Ramos (cell line): ENCODE measurements around the gene SLC22A23.

Experiments used
- in situ Hi-C: fragments of 300-500 bp; cut with MboI; formaldehyde crosslinking; loops from one replicate; pipeline ENCODE4 v1.14.3; 2022; ENCODE audit warnings: low sequenced_read_pairs; ENCODE audit not compliant: unreplicated experiment

The SLC22A23 gene

GRCh38 chr6:3456898-3457709 is at the start of gene SLC22A23:
Gene SLC22A23, minus strand, starts transcription at chr6:3457050. Its CDS starts 491 bp downstream, at chr6:3456559.
- in situ Hi-C loops: no loop called here

- in situ Hi-C loops: no loop called here
Measured at GRCh38 chr6:3506200-3506599, 49.4 kb upstream of the SLC22A23 start.

- in situ Hi-C loops: no loop called here
Measured at GRCh38 chr6:3504938-3505805, 48.3 kb upstream of the SLC22A23 start.

GRCh38 chr6:3504354-3504753 is 47.5 kb upstream of the SLC22A23 start:
- in situ Hi-C loops: no loop called here

DNA sequence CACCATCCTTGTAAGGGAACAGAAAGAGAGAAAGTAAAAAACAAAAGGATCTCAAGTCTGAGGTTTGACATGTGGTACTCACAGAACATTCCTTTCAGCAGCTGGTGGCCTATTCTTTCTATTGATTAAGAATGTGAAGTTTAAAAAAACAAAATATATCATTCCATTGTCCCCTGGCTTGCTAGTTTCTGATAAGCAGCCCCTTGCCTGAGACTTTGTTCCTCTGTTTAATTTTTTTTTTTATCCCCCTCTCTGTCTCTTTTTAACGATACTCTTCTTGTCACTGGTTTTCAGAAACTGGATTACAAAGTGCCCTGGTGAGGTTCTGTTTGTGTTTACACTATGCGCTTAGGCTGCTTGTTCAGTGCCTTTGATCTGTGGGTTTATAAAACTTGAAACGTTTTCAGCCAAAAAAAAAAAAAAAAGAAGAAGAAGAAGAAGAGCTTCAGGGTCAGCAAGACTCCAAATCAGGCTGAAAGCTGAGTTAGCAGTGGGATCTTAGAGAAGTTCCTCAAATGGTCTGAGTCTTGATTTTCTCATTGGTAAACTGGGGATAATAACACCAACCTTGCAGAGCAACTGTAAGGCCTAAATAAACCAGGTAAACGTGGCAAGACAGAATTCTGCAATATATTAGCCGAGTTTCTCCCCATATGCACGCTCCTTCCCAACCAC is 45.1 kb upstream of the SLC22A23 start:
- in situ Hi-C loops: no loop called here

DNA sequence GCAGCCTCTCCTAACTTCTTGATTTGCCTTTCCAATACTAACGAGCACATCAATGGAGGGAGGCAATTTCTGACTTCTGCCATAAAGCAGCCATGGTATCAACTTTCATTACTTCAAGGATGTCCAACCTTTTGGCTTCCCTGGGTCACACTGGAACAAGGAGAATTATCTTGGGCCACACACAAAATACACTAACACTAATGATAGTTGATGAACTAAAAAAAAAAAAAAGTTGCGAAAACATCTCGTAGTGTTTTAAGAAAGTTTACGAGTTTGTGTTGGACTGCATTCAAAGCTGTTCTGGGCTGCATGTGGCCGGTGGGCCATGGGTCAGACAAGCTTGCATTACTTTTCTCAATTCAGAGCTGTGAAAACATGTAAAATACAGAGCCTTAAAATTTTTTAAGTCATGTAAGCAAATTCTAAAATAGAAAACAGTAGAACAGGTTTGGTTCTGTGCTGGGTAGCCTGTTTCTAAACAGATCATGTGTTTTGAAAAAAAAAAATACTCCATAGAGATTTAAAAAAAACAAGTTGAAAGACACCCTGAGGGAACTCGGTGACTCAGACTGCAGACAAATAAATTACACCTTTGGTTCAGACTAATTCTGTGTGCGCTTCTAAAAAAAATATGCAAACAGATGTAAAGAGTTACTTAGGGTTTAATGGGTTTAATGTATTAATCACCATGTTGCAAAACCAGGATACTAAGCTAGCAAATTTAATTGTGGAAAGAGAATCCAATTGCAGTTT is 43.6 kb upstream of the SLC22A23 start:
- in situ Hi-C loops: no loop called here

DNA sequence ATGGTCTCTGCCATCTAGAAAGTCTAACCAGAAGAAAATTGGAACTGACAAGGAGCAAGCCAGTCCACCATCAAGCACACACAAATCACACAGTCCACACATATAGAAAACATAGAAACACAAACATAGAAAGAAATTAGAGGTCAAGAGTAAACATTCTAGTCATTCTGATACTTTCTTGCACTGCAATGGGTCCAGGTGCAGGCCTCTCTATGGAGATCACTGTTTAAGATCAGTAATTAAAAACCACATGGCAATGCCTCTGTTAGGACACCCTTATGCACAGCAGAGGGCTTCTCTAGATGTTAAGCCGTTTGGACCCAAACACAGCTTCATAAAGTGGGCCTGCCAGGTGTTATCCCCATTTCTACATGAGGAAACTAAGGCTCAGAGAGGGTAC is 42.8 kb upstream of the SLC22A23 start:
- in situ Hi-C loops: no loop called here

DNA sequence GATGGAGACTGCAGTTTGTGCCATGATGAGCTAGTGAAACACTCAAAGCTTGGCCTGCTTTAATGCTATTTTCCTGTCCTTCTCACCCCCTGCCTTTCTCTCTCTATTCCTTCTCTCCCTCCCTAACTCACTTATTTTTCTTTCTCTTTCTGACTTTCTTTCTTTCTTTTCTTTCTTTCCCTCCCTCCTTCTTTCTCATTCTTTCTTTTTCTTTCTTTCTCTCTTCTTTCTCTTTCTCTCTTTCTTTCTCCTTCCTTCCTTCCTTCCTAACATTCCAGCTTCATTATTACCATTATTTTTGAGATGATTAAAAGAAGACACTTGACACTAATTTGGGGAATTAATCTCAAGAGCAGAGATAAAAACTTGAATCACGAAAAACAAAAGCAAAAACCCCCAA is 39.5 kb upstream of the SLC22A23 start:
- in situ Hi-C loops: no loop called here

DNA sequence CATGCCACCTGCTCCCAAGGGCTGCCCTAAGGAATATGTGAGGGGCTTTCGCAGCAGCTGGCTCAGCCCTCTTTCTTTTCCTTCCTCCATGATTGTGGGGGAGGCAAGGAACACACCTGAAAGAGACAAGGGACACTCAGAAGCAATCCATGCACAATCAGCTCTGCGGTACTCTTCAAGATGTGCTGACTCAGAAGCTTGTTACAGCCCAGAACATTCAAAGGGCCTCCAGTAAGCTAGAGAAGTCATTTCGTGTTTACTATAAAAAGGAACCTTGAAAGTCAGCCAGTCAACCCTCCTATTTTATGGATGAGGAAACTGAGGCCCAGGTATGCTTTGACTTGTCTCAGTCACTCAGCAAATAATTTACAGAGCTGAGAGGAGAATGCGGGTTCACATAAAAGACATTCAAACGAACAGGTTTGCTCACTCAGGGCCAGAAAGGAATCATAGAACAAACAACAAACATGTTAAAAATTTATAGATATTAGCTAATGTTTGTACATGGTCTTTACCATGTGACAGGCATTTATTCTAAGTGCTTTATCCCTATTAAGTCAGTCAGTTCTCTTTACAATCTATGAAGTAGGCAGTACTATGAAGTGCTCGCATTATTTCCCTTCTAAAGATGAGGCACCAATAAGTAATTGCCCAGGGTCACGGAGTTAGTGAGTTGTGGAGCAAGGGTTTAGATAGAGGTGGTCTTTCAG is 37.7 kb upstream of the SLC22A23 start:
- in situ Hi-C loops: no loop called here

GRCh38 chr6:3490625-3490980 is 33.8 kb upstream of the SLC22A23 start:
- in situ Hi-C loops: no loop called here

GRCh38 chr6:3489961-3490624 is 33.2 kb upstream of the SLC22A23 start:
- in situ Hi-C loops: no loop called here

DNA sequence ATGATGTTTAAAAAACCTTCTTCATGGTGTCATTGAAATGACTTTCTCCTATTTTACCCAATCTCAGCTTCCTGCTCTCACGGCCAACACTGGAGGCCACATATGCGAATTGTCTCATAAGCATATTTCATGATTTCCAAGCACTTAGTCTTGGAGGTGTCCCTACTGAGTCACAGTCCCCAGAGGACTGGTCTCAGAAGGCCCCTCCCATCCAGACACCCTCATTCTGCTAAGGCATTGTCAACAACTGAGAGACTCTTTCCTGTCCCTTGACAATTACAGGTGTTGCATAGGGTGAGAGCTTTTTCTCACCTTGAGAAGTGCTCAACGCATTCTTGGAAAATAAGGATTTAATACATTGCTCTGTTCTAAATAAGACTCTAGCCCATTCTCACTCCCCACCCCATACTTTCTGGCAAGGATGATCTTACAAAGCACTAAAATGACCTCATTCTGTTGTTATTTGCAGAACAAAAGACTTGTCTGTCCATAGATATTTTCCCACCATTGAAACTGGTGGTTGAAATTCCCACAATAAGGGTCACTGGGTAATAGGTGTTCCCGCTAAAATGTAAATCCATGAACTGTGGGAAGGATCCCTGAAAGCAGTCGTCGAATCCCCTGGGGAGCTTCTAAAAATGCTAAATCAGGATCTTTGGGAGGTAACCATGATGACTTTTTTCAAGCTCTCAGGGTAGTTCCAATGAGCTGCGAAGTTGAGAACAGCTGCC is 32.3 kb upstream of the SLC22A23 start:
- in situ Hi-C loops: no loop called here

GRCh38 chr6:3484946-3485345 is 28.1 kb upstream of the SLC22A23 start:
- in situ Hi-C loops: no loop called here

GRCh38 chr6:3484192-3484591 is 27.3 kb upstream of the SLC22A23 start:
- in situ Hi-C loops: no loop called here

GRCh38 chr6:3483675-3484074 is 26.8 kb upstream of the SLC22A23 start:
- in situ Hi-C loops: no loop called here

- in situ Hi-C loops: no loop called here
Measured at GRCh38 chr6:3482869-3483268, 26.0 kb upstream of the SLC22A23 start.

DNA sequence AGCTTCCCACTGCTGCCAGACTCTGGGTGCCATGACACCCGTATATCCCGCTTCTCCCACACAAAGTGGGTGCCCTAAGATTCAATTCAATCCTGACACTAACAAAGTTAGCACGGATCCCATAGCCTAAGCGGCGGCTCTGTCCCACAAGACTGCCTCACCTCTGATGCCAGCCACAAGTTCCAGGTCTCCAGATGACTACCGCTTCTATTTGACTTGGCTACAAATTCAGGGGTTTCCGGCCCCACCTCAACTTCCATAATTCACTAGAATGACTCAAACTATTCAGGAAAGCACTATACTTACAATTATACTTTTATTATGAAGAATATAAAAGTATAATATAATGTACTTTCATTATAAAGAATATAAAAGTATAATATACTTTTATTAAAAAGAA is 24.8 kb upstream of the SLC22A23 start:
- in situ Hi-C loops: no loop called here

DNA sequence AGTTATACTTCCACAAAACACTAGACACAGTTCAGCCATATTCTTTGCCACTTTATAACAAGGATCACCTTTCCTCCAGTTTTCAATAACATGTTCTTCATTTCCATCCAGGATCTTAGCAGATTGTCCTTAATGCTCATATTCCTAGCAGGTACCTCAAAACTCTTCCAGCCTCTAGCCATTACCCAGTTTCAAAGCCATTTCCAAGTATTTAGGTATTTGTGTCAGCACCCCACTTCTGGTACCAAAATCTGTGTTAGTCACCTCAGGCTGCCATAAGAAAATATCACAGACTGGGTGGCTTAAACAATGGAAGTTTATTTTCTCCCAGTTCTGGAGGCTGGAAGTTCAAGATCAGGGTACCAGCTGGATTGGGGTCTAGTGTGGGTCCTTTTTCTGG is 23.2 kb upstream of the SLC22A23 start:
- in situ Hi-C loops: no loop called here
